OCI-LY1 (cell line): ENCODE results near the gene AGFG2.
A peak's percentile ranks its signal among the peaks of the same experiment; 100 is the strongest.

Experiments
- EZH2 ChIP-seq: fragments of 200-600 bp; sonication (generic), shearing (Covaris generic); IDR thresholded peaks from 2 replicates; pipeline ENCODE4 v1.8.0; 2017; ENCODE audit warnings: borderline replicate concordance, mixed run types, mild to moderate bottlenecking, antibody characterized with exemption, low read length, moderate library complexity, mixed read lengths
- TF ChIP-seq, protein P1 (sequence below): fragments of 200-600 bp; sonication (generic), shearing (Covaris generic); IDR thresholded peaks from 2 replicates; pipeline ENCODE4 v1.5.1; 2017; ENCODE audit warnings: mild to moderate bottlenecking, antibody characterized with exemption, low read length, moderate library complexity, mixed read lengths

- TF ChIP-seq, protein P1, sequence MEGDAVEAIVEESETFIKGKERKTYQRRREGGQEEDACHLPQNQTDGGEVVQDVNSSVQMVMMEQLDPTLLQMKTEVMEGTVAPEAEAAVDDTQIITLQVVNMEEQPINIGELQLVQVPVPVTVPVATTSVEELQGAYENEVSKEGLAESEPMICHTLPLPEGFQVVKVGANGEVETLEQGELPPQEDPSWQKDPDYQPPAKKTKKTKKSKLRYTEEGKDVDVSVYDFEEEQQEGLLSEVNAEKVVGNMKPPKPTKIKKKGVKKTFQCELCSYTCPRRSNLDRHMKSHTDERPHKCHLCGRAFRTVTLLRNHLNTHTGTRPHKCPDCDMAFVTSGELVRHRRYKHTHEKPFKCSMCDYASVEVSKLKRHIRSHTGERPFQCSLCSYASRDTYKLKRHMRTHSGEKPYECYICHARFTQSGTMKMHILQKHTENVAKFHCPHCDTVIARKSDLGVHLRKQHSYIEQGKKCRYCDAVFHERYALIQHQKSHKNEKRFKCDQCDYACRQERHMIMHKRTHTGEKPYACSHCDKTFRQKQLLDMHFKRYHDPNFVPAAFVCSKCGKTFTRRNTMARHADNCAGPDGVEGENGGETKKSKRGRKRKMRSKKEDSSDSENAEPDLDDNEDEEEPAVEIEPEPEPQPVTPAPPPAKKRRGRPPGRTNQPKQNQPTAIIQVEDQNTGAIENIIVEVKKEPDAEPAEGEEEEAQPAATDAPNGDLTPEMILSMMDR: peak; percentile 100
- TF ChIP-seq EZH2: no peak
These were observed 24.9 kb downstream of the AGFG2 start for GRCh38 chr7:100563809-100564400.
